Activated CD8-positive, alpha-beta memory T cell treated with anti-CD3 and anti-CD28 coated beads, Interleukin-2, amount 50 U/mL, for 1 hour (primary cell): ENCODE data around the gene PDIA6.
"Not testable (repeated sequence)": the region's sequence is repeated elsewhere in the genome, so short reads cannot be mapped to it uniquely, and the experiment has no call there.

ENCODE experiments used
- DNase-seq: peaks from one replicate; pipeline ENCODE4 v3.0.0-alpha.2; 2020; ENCODE audit errors: extremely low read depth

Gene PDIA6

GRCh38 chr2:10780821-10781220 lies 31.8 kb downstream of the PDIA6 start:
- not testable (repeated sequence) for DNase-seq

GRCh38 chr2:10780491-10780820 lies 32.1 kb downstream of the PDIA6 start:
- DNase-seq, result no peak

DNA sequence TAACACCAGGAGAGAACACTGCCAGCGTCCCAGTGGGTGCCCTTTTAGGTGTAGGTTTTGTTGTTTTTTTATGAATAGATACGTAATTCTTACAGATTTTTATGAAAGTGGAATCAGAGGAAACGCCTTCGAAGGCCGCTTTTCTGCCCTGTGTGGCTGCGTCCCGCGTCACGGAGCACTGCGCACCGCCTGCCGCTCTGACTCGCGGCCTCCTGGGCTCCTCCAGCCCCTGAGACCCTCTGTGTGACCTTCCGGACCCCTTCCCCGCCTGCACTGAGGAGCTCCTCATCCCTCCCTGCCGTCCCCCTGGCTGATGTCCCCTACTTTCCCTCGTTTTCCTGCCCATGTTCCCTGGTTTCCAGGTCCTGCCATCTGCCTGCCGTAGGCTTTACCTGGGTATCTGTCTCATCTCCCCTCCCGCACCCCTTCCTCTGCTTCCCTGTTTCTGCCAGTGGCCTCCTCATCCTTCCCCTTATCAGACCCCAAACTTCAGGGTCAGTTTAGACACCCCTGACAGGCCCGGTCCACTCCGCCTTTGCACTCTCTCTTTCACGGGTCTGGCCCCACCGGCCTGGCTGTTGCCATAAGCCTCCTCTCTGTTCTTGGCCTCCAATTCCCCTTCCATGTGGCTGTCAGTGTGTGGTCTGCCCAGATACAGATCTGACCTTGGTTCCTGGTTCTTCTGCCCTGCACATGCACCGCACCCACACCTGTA lies 32.7 kb downstream of the PDIA6 start:
- no peak for DNase-seq

DNA sequence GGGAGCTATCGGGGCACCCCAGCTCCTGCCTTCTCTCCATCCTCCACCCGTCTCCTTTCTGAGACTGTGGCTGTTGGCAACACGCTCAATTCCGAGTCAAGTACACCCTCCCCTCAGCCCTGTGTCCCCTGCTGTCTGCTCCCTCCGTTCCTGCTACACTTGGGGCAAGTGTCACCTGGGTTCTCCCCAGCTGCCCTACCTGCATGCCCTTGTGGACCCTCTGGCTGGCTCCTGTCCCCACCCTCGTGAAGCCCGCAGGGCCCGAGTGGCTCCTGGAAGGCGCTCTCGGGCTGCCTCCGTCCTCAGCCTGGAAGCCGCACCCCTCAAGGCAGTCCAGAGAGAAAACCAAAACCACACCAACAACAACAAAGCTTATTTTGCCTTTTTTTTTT lies 33.9 kb downstream of the PDIA6 start:
- DNase-seq, result no peak

- no peak for DNase-seq
Observed at GRCh38 chr2:10777842-10778723, 34.5 kb downstream of the PDIA6 start.

GRCh38 chr2:10777111-10777841 lies 35.3 kb downstream of the PDIA6 start:
- no peak for DNase-seq

- no peak for DNase-seq
Observed at GRCh38 chr2:10776231-10776977, 36.2 kb downstream of the PDIA6 start.

DNA sequence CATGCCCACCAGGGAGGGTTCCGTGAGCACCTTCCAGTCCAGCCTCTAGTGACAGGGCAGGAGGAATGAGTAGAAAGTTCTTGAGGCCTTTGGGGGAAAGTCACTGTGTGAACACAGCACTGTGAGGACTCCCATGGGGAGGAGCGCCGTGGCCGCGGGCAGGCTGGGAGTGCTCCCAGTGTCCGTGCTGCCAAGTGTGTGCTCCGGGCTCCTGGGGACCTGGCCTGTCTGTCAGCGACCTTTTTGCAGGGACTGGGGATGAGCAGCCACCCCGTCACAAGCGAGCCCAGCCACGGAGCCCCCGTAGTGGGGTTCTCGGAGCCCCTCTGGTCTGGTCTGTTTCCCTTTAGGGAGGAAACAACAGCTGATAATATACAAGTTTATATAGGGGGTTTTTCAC lies 36.8 kb downstream of the PDIA6 start:
- no peak for DNase-seq

- no peak for DNase-seq
Observed at GRCh38 chr2:10775021-10775780, 37.4 kb downstream of the PDIA6 start.

DNA sequence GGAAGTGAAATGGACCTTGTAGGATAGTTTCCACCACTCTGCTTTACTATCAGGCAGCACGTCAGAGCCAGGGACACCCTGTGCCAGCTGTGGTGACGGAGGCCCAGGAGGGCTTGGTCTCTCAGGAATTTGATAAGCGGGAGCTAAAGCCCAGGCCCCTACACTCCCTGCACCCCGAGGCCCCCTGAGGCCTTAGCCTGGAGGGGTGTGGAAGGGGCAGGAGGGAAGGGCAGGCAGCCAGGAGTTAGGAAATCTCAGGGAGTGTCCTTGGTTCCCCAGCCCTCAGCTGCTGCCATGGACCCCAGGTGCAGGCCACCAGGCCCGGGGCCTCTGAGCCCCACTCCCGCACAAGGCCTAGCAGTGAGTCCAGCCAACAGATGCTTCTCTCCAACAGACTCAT lies 38.2 kb downstream of the PDIA6 start:
- DNase-seq, result no peak

DNA sequence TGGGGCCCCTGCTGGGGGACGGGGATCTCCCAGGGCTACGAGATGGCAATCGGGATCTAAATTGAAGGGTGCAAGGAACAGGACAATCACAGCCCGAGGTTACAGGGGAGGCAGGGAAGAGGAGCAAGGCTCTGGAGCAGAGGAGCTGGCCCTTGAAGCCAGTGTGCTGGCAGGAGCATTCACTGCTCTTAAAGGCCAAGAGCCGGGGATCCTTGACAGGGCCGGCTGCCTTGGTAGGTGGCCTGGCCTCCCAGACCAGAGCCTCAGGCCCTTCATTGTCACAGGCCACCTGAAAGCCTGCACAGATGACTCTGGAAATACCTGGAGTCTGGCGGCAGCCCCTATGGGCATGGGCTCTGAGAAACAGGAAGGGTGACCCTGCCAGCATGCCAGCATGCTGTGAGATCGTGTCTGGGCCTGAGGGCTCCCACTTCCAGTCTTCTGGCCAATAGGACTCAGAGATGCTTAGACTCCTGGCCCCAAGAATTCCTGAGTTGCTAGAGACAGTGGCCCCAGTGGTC lies 38.7 kb downstream of the PDIA6 start:
- no peak for DNase-seq

DNA sequence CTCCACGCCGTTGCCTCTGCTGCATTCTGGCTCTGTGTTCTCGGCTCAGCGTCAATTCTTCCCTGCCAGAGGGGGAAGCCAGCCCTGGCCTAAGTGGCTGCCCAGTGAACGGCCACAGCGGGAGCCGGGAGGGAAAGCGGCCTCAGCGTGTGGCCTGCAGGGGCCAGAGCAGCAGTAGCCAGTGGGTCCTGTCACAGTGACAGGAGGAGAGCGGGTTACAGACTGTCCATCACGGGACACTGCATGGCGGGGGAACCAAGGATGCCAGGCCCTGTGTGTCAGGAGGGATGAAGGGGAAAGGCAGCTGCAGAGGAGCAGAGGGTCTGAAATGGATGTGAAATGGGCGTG lies 39.7 kb downstream of the PDIA6 start:
- DNase-seq, result no peak

- DNase-seq, result no peak
Observed at GRCh38 chr2:10772201-10772867, 40.3 kb downstream of the PDIA6 start.

DNA sequence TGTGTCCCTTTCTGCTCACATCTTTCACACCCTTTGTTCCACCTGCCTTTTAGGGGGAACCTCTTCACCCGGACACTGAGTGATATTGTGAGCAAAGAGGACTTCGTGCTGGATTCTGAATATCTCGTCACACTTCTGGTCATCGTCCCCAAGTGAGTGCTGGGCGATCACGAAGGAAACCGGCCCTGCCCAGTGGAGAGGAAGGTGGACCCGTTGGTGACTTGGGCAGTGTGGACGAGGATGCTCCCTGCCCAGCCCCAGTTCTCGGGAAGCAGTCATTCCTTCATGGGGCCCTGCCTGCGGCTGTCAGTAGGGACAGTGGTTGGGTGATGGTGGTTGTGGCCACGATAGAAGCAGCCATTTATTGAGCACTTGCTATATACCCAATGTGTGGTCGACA lies 40.8 kb downstream of the PDIA6 start:
- DNase-seq, result no peak

DNA sequence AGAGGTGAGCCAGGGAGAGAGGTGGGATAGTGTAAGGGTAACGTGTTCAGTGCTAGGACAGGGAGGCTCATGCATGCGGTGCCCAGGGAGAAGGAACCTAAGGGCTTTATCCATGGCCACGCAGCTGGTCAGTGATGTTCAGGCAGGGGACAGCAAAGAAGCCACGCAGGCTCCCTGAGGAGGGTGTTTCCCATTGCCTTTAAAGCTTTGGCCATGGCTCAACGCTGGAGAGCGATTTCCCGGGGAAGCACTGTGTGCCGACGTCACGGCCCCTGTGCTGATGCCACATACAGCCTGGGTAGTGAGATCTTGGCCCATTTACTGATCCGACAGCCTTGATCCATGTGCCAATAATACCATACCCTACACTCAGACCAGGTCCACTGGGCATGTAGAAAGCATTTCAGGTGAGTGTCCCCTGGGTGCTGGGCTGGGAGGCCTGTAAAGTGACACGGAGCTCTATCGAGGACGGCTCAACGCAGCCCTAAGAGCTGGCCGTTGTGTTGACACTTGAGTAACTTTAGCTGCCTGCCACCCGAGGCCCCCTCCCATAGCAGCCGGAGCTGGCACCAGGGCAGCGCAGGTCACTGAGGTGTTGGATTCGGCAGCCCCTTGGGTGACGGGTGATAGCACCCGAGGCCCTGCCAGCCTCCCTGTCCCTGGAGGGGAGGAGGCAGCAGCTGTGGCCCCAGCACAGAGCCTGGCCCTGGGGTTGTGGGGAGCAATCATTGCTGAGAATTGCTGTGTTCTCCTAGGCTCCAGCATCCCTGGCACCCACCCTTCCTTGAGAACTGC lies 41.4 kb downstream of the PDIA6 start:
- no peak for DNase-seq

DNA sequence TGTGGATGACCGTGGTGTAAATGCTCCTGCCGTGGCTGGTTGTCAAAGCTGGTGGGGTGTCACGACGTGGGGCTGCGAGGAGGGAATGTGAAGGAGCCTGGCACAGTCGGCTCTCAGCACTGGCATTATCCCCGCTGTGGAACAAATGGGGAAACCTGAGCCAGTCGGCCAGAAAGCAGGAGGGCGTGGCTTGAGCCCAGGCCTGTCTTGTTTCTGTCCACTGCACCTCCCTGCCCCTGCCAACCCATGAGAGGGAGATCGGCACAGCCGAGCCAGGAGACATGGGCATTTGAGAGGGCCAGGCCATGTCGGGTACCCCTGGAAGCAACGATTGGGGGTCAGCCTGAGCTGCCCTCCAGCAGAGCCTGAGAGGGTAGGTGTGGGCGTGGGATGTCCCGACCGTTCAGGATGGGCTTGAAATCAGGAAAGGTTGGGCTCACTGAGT lies 44.5 kb downstream of the PDIA6 start:
- no peak for DNase-seq

DNA sequence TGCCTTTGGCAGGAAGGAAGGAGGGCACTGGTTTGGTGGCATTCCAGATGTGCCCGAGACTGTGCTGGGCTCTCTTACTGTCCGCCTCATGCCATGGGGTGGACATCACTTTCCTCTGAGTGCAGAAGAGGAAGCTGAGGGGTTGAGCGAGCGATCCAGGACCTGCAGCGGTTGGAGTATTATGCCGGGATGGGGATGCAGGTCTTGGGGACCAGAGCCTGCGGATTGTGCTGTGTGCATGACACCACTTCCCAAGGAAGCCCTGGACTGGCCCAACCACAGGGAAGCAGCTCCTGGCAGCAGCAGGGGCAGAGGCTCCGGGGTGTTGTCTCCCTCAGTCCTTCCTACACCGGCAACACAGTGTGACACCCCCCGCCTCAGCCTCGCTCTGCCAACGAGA lies 46.7 kb downstream of the PDIA6 start:
- DNase-seq, result no peak

- no peak for DNase-seq
Observed at GRCh38 chr2:10765461-10765860, 47.1 kb downstream of the PDIA6 start.

GRCh38 chr2:10764896-10765295 lies 47.7 kb downstream of the PDIA6 start:
- DNase-seq, result no peak
